H1 (cell line): ENCODE data around the gene EFEMP1. TPM values are rescaled to one million over a fixed set of nuclear protein-coding genes. Genes with fewer than 3 reads are reported as not detected.

ENCODE experiments used
- CTCF ChIA-PET: fragments of 300-600 bp; sonication (Branson Sonifier 250); formaldehyde crosslinking; loops from one replicate; lab custom pipeline; 2021; ENCODE audit not compliant: partially characterized antibody; lab: Charles Lee
- POLR2A ChIA-PET: fragments of 300-600 bp; sonication (Branson Sonifier 250); formaldehyde crosslinking; loops from one replicate; lab custom pipeline; 2021; ENCODE audit warnings: inconsistent platforms; ENCODE audit not compliant: partially characterized antibody; lab: Charles Lee
- DNase-seq, 2 experiments: peaks; one replicate each; pipeline versions ENCODE4 v3.0.0 to v3.0.0-alpha.2; 2010 to 2022; ENCODE audit warnings: low spot score in 2 of 2, low read depth in 1 of 2, mixed read lengths in 1 of 2
- FAIRE-seq: peaks from 2 replicates; lab custom pipeline; 2011; peaks lifted over from hg19 to GRCh38; lab: Jason Lieb, UNC
- H2AFZ ChIP-seq: 2 replicates; pipeline ENCODE4 v1.8.1; 2012; ENCODE audit warnings: low read length, inconsistent platforms
- H2AK5ac ChIP-seq: 2 replicates; pipeline ENCODE4 v1.6.1; 2013; ENCODE audit warnings: low read depth, low read length
- H2BK120ac ChIP-seq: replicated peaks from 2 replicates; pipeline ENCODE3; 2013; ENCODE audit warnings: low read depth, low read length, inconsistent platforms
- H2BK12ac ChIP-seq: 2 replicates; pipeline ENCODE4 v1.6.1; 2013; ENCODE audit warnings: low read depth, low read length
- H2BK15ac ChIP-seq: 2 replicates; pipeline ENCODE4 v1.6.1; 2013; ENCODE audit warnings: low read length
- H2BK20ac ChIP-seq: 2 replicates; pipeline ENCODE4 v1.6.1; 2013; ENCODE audit warnings: low read length
- H2BK5ac ChIP-seq: 2 replicates; pipeline ENCODE4 v1.6.1; 2013; ENCODE audit warnings: low read depth, low read length
- H3K14ac ChIP-seq: 2 replicates; pipeline ENCODE4 v1.6.1; 2013; ENCODE audit warnings: inconsistent platforms; ENCODE audit not compliant: insufficient read length
- H3K18ac ChIP-seq: 2 replicates; pipeline ENCODE4 v1.6.1; 2013; ENCODE audit warnings: low read length; ENCODE audit errors: extremely low read depth
- H3K23ac ChIP-seq: 2 replicates; pipeline ENCODE4 v1.6.1; 2013; ENCODE audit warnings: inconsistent platforms; ENCODE audit not compliant: insufficient read length
- H3K23me2 ChIP-seq: 2 replicates; pipeline ENCODE4 v1.6.1; 2013; ENCODE audit warnings: low read depth, low read length
- H3K27ac ChIP-seq: 2 replicates; pipeline ENCODE4 v1.6.1; 2011; ENCODE audit warnings: low read depth, low read length, inconsistent platforms
- H3K27me3 ChIP-seq, 4 experiments: replicated peaks in 1 of 4; 1 replicate in 1 of 4; 2 replicates in 3 of 4; pipeline versions ENCODE4 v1.6.1 to v1.8.1; 2011 to 2013; ENCODE audit warnings: low read length in 3 of 4, mild to moderate bottlenecking in 3 of 4, inconsistent platforms in 2 of 4, mixed read lengths in 2 of 4, moderate library complexity in 1 of 4; ENCODE audit not compliant: control insufficient read depth in 3 of 4, insufficient read depth in 3 of 4; ENCODE audit errors: extremely low read depth in 1 of 4
- H3K36me3 ChIP-seq, 4 experiments: 2 replicates each; pipeline versions ENCODE4 v1.6.1 to v1.8.1; 2011 to 2013; ENCODE audit warnings: mild to moderate bottlenecking in 4 of 4, low read length in 3 of 4, moderate library complexity in 2 of 4, control low read depth in 1 of 4, inconsistent platforms in 1 of 4; ENCODE audit not compliant: insufficient read depth in 4 of 4, control insufficient read depth in 2 of 4
- H3K4ac ChIP-seq: replicated peaks from 2 replicates; pipeline ENCODE3; 2013; ENCODE audit warnings: low read length, low read depth, mixed read lengths, inconsistent platforms; ENCODE audit not compliant: insufficient read length
- H3K4me1 ChIP-seq, 4 experiments: replicated peaks in 1 of 4; 1 replicate in 1 of 4; 2 replicates in 3 of 4; pipeline versions ENCODE4 v1.6.1 to v1.8.1; 2011 to 2013; ENCODE audit warnings: low read length in 3 of 4, inconsistent platforms in 2 of 4, mixed read lengths in 1 of 4; ENCODE audit not compliant: insufficient read depth in 4 of 4, control insufficient read depth in 3 of 4
- H3K4me2 ChIP-seq, 2 experiments: 2 replicates each; pipeline versions ENCODE4 v1.6.1 to v1.8.1; 2011 to 2013; ENCODE audit warnings: low read depth in 2 of 2, low read length in 2 of 2, control low read depth in 1 of 2, inconsistent platforms in 1 of 2, mild to moderate bottlenecking in 1 of 2; ENCODE audit not compliant: insufficient read depth in 1 of 2
- H3K4me3 ChIP-seq, 4 experiments: fragments of 200-600, 300-600 bp in 1 of 4; sonication (generic), shearing (Covaris generic), sonication (Bioruptor Twin) in 1 of 4; 2 replicates each; pipeline versions ENCODE4 v1.5.1 to v1.8.1; 2011 to 2016; ENCODE audit warnings: low read length in 4 of 4, low read depth in 3 of 4, control low read depth in 2 of 4, inconsistent platforms in 2 of 4, mild to moderate bottlenecking in 2 of 4, mixed read lengths in 1 of 4, moderate library complexity in 1 of 4; ENCODE audit not compliant: insufficient read depth in 2 of 4; ENCODE audit errors: extremely low read depth in 1 of 4
- H3K56ac ChIP-seq: replicated peaks from 2 replicates; pipeline ENCODE3; 2013; ENCODE audit warnings: low read depth, mild to moderate bottlenecking, mixed read lengths, low read length, inconsistent platforms; ENCODE audit not compliant: insufficient read length
- H3K79me1 ChIP-seq: 2 replicates; pipeline ENCODE4 v1.6.1; 2013; ENCODE audit warnings: low read depth, low read length, control low read depth
- H3K79me2 ChIP-seq, 2 experiments: 2 replicates each; pipeline versions ENCODE4 v1.6.1 to v1.8.1; 2012 to 2013; ENCODE audit warnings: low read length in 2 of 2, mild to moderate bottlenecking in 2 of 2, inconsistent platforms in 1 of 2; ENCODE audit not compliant: insufficient read depth in 2 of 2, control insufficient read depth in 1 of 2
- H3K9ac ChIP-seq, 4 experiments: replicated peaks in 1 of 4; 1 replicate in 1 of 4; 2 replicates in 3 of 4; pipeline versions ENCODE4 v1.6.1 to v1.8.1; 2011 to 2013; ENCODE audit warnings: low read depth in 3 of 4, low read length in 3 of 4, control low read depth in 2 of 4, mild to moderate bottlenecking in 2 of 4, moderate library complexity in 2 of 4, inconsistent platforms in 1 of 4; ENCODE audit errors: extremely low read depth in 1 of 4
- H3K9me3 ChIP-seq, 2 experiments: 2 replicates each; pipeline versions ENCODE4 v1.6.1 to v1.8.1; 2012 to 2013; ENCODE audit warnings: mild to moderate bottlenecking in 2 of 2, moderate library complexity in 2 of 2, control low read depth in 1 of 2, inconsistent platforms in 1 of 2, low read depth in 1 of 2, low read length in 1 of 2, mixed read lengths in 1 of 2; ENCODE audit not compliant: insufficient read depth in 2 of 2
- H4K20me1 ChIP-seq, 2 experiments: replicated peaks in 1 of 2; 2 replicates each; pipeline versions ENCODE3 to v1.8.1; 2011 to 2013; ENCODE audit warnings: inconsistent platforms in 2 of 2, low read length in 2 of 2, mild to moderate bottlenecking in 1 of 2; ENCODE audit not compliant: insufficient read depth in 2 of 2, control insufficient read depth in 1 of 2
- H4K5ac ChIP-seq: 2 replicates; pipeline ENCODE4 v1.6.1; 2013; ENCODE audit warnings: low read length, low read depth, mixed read lengths, inconsistent platforms; ENCODE audit not compliant: insufficient read length
- H4K8ac ChIP-seq: 2 replicates; pipeline ENCODE4 v1.8.0; 2013; ENCODE audit warnings: mild to moderate bottlenecking, moderate library complexity, low read length, inconsistent platforms; ENCODE audit not compliant: insufficient read depth; ENCODE audit errors: extremely low read depth
- H4K91ac ChIP-seq: replicated peaks from 2 replicates; pipeline ENCODE3; 2013; ENCODE audit warnings: low read length, mixed read lengths, inconsistent platforms; ENCODE audit not compliant: insufficient read length
- CBX8 ChIP-seq: fragments of 300-800, 300-1000 bp; sonication (generic); IDR thresholded peaks from 2 replicates; pipeline ENCODE4 v1.7.1; 2016; ENCODE audit warnings: low read depth, low read length, borderline replicate concordance
- CTBP2 ChIP-seq: IDR thresholded peaks from 2 replicates; pipeline ENCODE4 v1.7.0; 2011; ENCODE audit warnings: borderline replicate concordance, mild to moderate bottlenecking, moderate library complexity, mixed read lengths, low read length; ENCODE audit not compliant: insufficient read depth, insufficient read length
- MAX ChIP-seq: IDR thresholded peaks from 2 replicates; pipeline ENCODE4 v1.6.1; 2012; ENCODE audit warnings: inconsistent platforms
- NRF1 ChIP-seq: IDR thresholded peaks from 2 replicates; pipeline ENCODE4 v1.6.1; 2011; ENCODE audit warnings: mild to moderate bottlenecking, low read depth, low read length, improper control_type of control experiment
- POLR2AphosphoS5 ChIP-seq: IDR thresholded peaks from 2 replicates; pipeline ENCODE4 v1.6.1; 2011; ENCODE audit warnings: low read depth, low read length
- YY1 ChIP-seq: IDR thresholded peaks from 2 replicates; pipeline ENCODE4 v1.6.1; 2011; ENCODE audit warnings: low read depth, mild to moderate bottlenecking, low read length
- WGBS, 2 experiments: shearing (Covaris generic) in 1 of 2; methylation state at CpG; one replicate each; pipeline versions ENCODE4 v1.1.6 to v1.1.7; 2013 to 2015; ENCODE audit warnings: low lambda C conversion rate in 2 of 2, mixed read lengths in 2 of 2, inconsistent platforms in 1 of 2, low coverage in 1 of 2, missing lambda C conversion rate in 1 of 2; ENCODE audit not compliant: insufficient replicate concordance in 2 of 2, insufficient coverage in 1 of 2, insufficient read length in 1 of 2; ENCODE audit errors: extremely low coverage in 1 of 2, missing lambda C conversion rate in 1 of 2; 5-methylcytosine and 5-hydroxymethylcytosine counted together
- polyA plus RNA-seq, 7 experiments: library from polyadenylated mRNA; depleted of rRNA in 3 of 7; stranded (reverse) in 5 of 7; unstranded in 2 of 7; fragments of >200 nt in 5 of 7; fragments of 200-250 nt in 2 of 7; gene quantifications; 1 replicate in 5 of 7; 2 replicates in 1 of 7; 4 replicates in 1 of 7; pipeline versions ENCODE4 v1.2.1 to v1.2.3, GENCODE V29; 2011 to 2013; ENCODE audit warnings: missing spikeins in 2 of 7, mixed read lengths in 2 of 7
- total RNA-seq: library from RNA; stranded (reverse); fragmentation: NEBNext Ultra II Directional; extraction: Animal tissue kit (Norgen Biotek cat#: 25700); gene quantifications from 2 replicates; pipeline ENCODE4 v1.2.1, GENCODE V29; 2021

EFEMP1 gene
- total and polyA plus RNA-seq, 2 of the 8 experiments (the other 6 are each of a cell fraction or from before 2014, with no cell fraction given): 15.5 to 19.7 TPM

- no peaks in the 10 kb centered on the region for H3K23me2 ChIP-seq
- H3K27me3 ChIP-seq: no peaks in the 10 kb centered on the region
- H3K4ac ChIP-seq: no peak overlapping the region
- DNase-seq (no peak), FAIRE-seq (no peak)
- H3K79me1 ChIP-seq: no peaks in the 10 kb centered on the region
- no peaks in the 10 kb centered on the region for H3K9me3 ChIP-seq
- ChIA-PET POLR2A (no interaction called here), CTCF (no interaction called here)
- no peak overlapping the region for H2BK120ac ChIP-seq
- H2AFZ ChIP-seq: no peak overlapping the region
- no peaks in the 10 kb centered on the region for H3K4me1 ChIP-seq
- H3K14ac ChIP-seq: no peak overlapping the region
- no peak overlapping the region for H2BK12ac ChIP-seq
- 91% methylated on average over 5 of the region's 5 CpGs; no CpG with 5 or more reads in 1 of the 2 experiments for WGBS, 2 experiments
- H3K36me3 ChIP-seq: no peaks in the 10 kb centered on the region
- peaks cover 0 to 3% of the 10 kb centered on the region in 2 experiments for H4K20me1 ChIP-seq
- H3K18ac ChIP-seq: no peak overlapping the region
- no peak overlapping the region for H4K8ac ChIP-seq
- H3K9ac ChIP-seq: no peak overlapping the region
- no peak overlapping the region for H2AK5ac ChIP-seq
- H3K4me2 ChIP-seq: no peak overlapping the region
- H3K79me2 ChIP-seq: no peaks in the 10 kb centered on the region
- H4K5ac ChIP-seq: no peak overlapping the region
- H2BK20ac ChIP-seq: no peak overlapping the region
- no peak overlapping the region for H2BK15ac ChIP-seq
- H2BK5ac ChIP-seq: no peak overlapping the region
- no peak overlapping the region for H4K91ac ChIP-seq
- no peak overlapping the region for H3K27ac ChIP-seq
- H3K56ac ChIP-seq: no peak overlapping the region
- H3K23ac ChIP-seq: no peak overlapping the region
- H3K4me3 ChIP-seq: no peak overlapping the region
- TF ChIP-seq POLR2AphosphoS5 (no peak), MAX (no peak), NRF1 (no peak), CTBP2 (no peak), CBX8 (no peak), YY1 (no peak)
Measured at GRCh38 chr2:55898386-55899040, 25.1 kb downstream of the EFEMP1 start.
